Skin epidermis (tissue), 12 donors: ENCODE data around the gene XRCC1.

Experiments
- H3K27ac ChIP-seq, 21 experiments: fragments of 200-600 bp; sonication (generic) in 11 of 21; one replicate each; pipeline ENCODE4 v1.5.0; 2020; ENCODE audit warnings: mild to moderate bottlenecking in 3 of 21, inconsistent platforms in 2 of 21, moderate library complexity in 2 of 21
- H3K4me3 ChIP-seq, 7 experiments: fragments of 200-600 bp; sonication (generic) in 2 of 7; one replicate each; pipeline ENCODE4 v1.5.0; 2020; ENCODE audit warnings: inconsistent platforms in 2 of 7, mild to moderate bottlenecking in 2 of 7, moderate library complexity in 1 of 7

XRCC1 gene

DNA sequence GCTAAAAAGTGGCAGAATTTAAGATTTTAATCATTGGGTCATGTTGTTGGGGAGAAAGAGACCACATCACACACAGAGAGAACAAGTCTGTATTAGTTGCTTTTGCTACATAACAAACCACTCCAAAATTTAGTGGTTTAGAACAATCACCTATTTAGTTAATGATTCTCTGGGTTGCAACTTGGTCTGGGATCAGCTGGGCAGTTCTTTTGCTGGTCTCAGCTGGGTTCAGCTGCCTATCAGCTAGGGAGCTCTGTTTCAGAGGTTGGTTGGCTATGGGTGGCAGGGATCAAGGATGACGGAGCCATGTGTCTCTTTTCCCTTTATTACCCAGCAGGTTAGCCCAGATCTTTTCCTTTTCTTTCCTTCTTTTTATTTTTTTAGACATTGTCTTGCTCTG lies 9.2 kb upstream of the XRCC1 start:
- H3K4me3 ChIP-seq: no peak overlapping the region
- H3K27ac ChIP-seq: peak overlapping the region in 6 of 21 experiments; percentile 0 to 54 (median 26)

- Histone ChIP-seq H3K4me3 (no peak overlapping the region), H3K27ac (no peak overlapping the region)
These were observed 7.2 kb upstream of the XRCC1 start for GRCh38 chr19:43582495-43582894.

DNA sequence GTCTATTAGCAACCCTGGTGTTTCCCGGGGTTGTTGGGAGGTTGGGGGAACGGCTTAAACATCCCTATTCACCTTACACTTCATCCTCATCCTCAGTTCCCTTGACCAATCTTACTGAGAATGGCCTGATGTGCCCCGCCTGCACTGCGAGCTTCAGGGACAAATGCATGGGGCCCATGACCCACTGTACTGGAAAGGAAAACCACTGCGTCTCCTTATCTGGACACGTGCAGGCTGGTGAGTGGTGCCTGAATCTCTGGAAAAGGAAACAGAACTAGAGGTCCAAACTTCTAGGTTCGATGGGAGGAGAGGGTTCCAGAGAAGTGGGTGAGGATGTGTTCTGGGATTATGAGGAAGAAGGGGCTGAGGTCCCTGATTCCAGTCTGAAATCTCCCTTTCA lies 6.1 kb upstream of the XRCC1 start:
- Histone ChIP-seq H3K27ac (peak overlapping the region in 9 of 21 experiments; percentile 59 to 83 (median 75)), H3K4me3 (peak overlapping the region in 2 of 7 experiments; percentile 32 to 49)

DNA sequence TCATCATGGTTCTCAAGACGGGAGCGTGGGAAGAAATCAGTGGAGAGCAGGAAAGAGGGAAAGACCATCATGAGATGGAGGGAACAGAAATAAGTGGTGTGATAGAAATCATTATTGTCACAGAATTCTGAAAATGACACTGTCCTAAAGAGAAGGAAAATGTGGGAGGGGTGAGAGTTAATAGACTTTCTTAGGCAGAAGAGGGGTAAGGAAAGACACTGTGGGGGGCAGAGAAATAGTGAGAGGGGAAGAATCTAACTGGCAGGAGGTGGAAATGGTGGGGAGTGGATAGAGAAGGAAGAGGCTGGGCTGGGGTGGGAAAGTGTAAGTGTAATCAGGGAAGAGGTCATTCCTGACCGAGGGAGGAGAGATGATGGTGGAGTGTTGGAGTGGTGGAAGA lies 3.5 kb upstream of the XRCC1 start:
- H3K27ac ChIP-seq: no peak overlapping the region
- no peak overlapping the region for H3K4me3 ChIP-seq

DNA sequence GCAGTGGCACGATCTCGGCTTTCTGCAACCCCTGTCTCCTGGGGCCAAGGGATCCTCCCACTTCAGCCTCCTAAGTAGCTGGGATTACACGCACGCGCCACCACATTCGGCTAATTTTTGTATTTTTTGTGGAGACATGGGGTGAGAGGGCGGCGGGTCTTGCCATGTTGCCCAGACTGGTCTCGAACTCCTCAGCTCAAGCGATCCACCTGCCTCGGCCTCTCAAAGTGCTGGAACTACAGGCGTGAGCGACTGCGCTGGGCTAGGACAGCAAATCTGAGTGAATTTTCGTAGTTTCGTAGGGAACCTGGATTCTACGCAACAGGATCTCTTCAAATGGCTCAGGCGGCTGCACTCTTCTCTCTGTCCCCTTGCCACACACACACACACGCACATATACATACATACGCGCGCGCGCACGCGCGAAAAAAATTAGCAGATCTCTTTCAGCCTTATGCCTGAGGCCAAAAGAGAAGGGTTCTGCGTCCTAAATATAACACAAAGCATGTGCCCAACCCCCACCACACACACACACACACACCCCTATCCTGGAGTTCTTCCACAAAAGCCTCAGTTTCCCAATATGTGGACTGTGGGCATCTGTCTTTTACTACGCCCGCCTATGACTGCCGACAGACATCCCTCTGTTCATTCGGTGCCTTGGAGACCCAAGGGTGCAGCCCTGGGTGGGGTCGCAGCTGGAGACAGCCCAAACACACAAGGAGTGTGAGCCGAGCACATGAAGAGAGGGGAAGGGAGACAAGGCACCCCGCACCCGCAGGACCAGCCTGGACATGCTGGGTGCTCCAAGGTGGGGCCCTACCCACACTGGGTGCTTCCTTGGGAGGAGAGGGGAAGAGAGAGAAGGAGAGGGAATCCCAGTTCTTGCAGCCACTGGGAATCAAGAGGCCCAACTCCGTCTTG lies 890 bp upstream of the XRCC1 start:
- peak overlapping the region; percentile 69 to 89 (median 86) for H3K4me3 ChIP-seq
- peak overlapping the region in 20 of 21 experiments; percentile 40 to 93 (median 77) for H3K27ac ChIP-seq

GRCh38 chr19:43574424-43575155 lies 737 bp downstream of the XRCC1 start:
- Histone ChIP-seq H3K4me3 (peak overlapping the region; percentile 69 to 89 (median 86)), H3K27ac (peak overlapping the region; percentile 80 to 93 (median 89))

- H3K4me3 ChIP-seq: no peak overlapping the region
- H3K27ac ChIP-seq: peak overlapping the region in 1 of 21 experiments; percentile 20
These were observed 3.1 kb downstream of the XRCC1 start for GRCh38 chr19:43572171-43572588.

GRCh38 chr19:43570174-43570791 lies 5.0 kb downstream of the XRCC1 start:
- Histone ChIP-seq H3K27ac (peak overlapping the region in 1 of 21 experiments; percentile 9), H3K4me3 (no peak overlapping the region)

GRCh38 chr19:43569657-43570056 lies 5.7 kb downstream of the XRCC1 start:
- H3K27ac ChIP-seq: no peak overlapping the region
- no peak overlapping the region for H3K4me3 ChIP-seq

DNA sequence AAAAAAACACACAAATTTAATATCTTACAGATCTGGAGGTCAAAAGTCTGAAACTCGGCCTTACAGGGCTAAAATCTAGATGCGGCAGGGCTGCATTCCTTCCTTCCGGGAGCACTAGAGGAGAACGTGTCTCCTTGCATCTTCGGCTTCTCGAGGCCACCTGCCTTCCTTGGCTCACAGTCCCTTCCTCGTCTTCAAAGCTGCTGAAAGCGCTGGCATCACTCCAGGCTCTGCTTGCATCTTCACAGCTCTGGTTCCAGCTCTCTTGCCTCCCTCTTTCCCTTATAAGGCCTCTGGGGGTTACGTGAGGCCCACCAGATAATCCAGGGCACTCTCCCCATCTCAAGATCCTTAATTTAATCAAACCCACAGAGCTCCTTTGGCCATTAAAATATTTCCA lies 10.5 kb downstream of the XRCC1 start:
- Histone ChIP-seq H3K27ac (no peak overlapping the region), H3K4me3 (no peak overlapping the region)

GRCh38 chr19:43563816-43564457 lies 11.4 kb downstream of the XRCC1 start:
- Histone ChIP-seq H3K27ac (peak overlapping the region in 12 of 21 experiments; percentile 33 to 92 (median 74)), H3K4me3 (no peak overlapping the region)

- Histone ChIP-seq H3K27ac (peak overlapping the region in 20 of 21 experiments; percentile 31 to 92 (median 72)), H3K4me3 (no peak overlapping the region)
These were observed 12.6 kb downstream of the XRCC1 start for GRCh38 chr19:43562698-43563241.

DNA sequence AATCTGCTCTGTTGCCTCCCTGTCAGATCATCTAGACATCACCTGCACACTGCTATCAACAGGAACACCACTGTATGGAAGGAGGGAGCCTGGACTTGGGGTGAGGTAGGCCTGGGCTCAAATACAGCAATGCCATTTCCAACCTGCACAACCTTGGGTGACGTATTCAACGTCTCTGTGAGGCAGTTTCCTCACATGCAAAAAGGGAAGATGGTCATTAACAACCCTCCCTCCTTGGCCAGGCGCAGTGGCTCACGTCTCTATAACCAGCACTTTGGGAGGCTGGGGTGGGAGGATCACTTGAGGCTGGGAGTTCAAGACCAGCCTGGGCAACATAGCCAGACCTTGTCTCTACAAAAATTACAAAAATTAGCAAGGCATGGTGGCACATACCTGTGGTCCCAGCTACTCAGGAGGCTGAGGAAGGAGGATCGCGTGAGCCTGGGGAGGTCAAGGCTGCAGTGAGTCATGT lies 13.1 kb downstream of the XRCC1 start:
- no peak overlapping the region for H3K4me3 ChIP-seq
- H3K27ac ChIP-seq: peak overlapping the region in 19 of 21 experiments; percentile 9 to 92 (median 71)

- Histone ChIP-seq H3K27ac (peak overlapping the region in 7 of 21 experiments; percentile 9 to 90 (median 77)), H3K4me3 (no peak overlapping the region)
These were observed 14.0 kb downstream of the XRCC1 start for GRCh38 chr19:43561139-43561970.

DNA sequence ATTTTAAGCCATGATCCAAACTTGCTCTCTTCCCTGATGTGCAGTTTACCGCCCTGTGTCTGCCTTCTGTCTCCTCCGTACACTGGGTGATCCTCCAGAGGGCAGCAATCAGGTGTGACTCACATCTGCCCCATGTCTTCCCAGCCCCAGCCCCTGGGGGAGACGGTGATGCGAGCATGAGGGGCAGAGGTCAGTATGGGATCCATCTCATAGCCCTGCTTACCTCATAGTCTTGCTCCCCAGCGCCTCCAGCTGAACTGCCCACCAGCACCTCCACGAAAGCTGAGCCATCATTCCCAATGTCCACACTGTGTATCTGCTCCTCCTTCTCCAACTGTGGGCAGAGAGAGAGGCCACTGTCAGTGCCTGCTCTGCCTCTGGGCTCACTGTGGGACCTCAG lies 14.6 kb downstream of the XRCC1 start:
- no peak overlapping the region for H3K4me3 ChIP-seq
- H3K27ac ChIP-seq: no peak overlapping the region

DNA sequence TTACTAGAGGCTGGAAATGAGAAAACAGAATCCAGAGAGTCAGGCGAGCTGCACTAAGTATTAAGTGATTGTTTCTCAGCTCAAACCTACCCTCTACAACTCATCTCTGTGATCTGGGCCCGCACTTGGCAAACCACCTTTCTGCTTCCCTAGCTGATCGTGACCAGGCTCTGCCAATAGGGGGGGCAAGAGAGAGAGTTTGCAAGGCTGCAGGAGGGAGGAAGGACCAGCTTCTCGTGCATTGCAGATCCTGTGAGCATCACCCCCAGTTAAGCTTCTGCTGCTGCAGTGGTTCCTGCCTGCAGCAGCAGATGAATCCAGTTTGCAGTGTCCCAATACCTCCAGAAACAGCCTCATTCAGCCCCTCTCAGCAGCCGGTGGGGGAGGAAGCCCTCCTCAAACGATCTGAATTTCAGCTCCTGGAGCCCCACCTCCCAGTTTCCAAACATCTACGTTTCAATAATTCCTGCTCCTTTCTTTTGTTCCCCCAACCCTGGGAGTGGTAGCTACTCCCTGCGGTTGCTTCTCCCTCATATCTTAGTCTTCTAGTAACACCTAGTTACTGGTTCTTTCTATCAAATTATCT lies 20.0 kb downstream of the XRCC1 start:
- Histone ChIP-seq H3K27ac (no peak overlapping the region), H3K4me3 (no peak overlapping the region)

DNA sequence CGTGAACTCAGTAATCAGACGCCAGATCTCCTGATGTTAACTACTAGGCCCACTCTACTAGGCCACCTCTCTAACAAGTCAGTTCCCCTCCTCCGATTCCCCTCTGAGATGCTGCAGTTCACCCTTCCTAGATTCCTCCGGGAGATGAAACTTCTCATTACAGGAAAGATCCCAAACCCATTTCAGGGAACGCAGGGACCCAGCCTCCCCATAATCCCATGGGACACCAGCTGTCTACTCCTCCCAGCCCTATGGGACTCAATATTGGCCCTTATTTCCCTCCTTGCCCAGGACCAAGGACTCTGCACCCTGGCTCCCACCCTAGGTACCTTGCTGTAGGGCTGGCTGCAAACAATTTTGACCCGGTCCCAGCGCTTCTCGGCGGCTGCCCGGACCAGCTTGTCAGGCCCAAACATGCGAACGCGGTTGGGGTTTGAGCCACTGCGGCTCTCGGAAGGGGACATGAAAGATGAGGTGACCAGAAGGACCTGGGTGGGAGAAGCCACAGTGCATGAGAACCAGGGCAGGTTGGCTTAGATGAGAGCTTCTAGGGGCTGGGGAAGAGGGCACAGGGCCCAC lies 20.9 kb downstream of the XRCC1 start:
- H3K27ac ChIP-seq: no peak overlapping the region

GRCh38 chr19:43553656-43554055 lies 21.7 kb downstream of the XRCC1 start:
- H3K4me3 ChIP-seq: no peak overlapping the region
- peak overlapping the region in 1 of 21 experiments; percentile 39 for H3K27ac ChIP-seq

More for the DNA sequence above, 20.9 kb downstream of the XRCC1 start:
- no peak overlapping the region for H3K4me3 ChIP-seq
